Stimulated activated CD8-positive, alpha-beta memory T cell treated with anti-CD3 and anti-CD28 coated beads, Interleukin-4, amount 100 ng/mL, for 4 hours (primary cell): ENCODE measurements around the gene FILIP1.

Experiments
- DNase-seq, 2 donors: peaks; one replicate each; pipeline ENCODE4 v3.0.0-alpha.2; 2020; ENCODE audit warnings: low read depth in 2 of 2, low spot score in 1 of 2

FILIP1 gene

DNA sequence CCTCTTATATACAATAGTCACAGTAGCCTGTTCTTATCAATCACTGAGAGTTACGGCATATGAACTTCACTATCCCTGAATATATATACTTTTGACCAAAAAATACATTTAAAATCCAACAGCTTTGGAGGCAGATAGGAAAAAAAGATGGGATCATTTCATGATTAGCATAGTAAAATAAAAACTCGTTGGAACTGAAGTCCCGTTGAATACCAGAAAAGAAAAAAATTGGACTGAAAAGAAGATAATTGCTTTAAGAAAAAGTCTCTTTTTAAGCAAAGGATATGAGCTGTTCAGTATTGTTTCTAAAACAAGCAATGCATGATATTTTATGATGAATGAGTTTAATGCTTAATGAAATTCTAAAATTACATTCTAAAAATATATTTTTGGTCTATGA, 4.4 kb upstream of the FILIP1 start:
- no peak for DNase-seq

DNA sequence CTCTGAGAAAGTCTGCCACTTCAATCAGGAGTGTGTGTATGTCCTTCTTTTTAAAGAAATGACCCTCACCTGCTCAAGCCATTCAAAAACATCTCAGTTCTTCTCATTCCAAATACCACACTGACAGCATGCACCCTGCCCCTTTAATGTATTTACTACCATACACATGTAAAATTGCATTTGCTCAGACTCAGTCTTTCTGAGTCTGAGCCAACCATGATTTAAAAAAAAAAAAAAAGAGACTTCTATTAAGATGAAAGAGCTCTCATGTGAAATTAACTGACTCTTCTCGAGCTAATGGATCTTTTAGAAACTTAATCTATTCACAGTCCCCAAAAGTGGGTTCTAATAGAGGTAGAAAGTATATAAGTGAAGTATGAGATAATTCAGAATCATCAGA, 1.4 kb upstream of the FILIP1 start:
- no peak for DNase-seq

DNA sequence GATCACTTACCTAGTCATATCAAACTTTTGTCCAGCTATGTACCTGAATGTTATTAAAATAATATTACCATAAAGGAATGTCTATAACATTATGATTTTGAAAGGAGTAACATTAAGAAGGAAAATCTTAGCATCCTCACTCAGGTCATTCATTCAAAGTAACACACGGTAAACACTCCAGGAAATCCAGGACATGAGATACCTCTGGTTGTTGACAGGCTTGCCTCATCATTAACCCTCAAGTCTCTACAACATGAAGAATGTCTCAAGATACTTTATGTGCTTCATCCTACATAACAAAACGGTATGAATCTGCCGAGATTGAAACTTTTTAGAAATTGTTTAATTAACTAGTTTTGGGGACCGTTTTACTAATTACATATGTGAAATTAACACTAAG, 690 bp upstream of the FILIP1 start:
- no peak for DNase-seq

DNA sequence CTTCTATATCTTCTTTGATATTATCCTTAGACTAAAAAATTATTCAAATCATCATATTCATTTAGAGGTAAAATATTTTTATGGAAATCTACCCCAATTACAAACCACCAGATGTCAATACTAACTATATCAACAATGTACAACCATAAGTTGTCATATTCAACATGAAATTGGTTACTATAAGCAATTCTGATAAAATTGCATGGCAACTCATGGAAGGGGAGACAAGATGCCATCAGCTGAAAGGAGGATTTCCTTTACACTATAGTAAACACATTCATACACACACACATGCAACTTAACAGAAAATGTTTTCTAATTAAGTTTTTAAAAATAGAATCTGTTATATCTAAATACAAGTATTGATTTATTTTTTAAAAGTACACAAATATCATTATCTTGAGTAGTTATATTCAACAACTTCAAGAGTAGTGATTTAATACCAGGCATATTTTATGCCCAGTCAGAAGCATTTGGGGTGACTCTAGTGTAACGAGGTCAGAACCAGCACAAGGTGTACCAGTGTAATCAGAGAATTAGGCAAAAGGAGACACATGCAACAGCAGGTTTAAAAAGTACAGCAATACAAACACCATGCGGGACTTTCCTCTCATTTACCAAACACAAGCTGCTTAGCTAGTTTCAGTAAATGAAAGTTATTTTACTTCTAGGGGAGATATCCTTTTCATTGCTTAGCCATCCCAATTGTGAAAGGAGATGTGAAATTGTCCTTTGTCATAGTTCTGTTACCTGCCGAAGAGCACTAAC, 1.0 kb downstream of the FILIP1 start:
- DNase-seq = no peak

DNA sequence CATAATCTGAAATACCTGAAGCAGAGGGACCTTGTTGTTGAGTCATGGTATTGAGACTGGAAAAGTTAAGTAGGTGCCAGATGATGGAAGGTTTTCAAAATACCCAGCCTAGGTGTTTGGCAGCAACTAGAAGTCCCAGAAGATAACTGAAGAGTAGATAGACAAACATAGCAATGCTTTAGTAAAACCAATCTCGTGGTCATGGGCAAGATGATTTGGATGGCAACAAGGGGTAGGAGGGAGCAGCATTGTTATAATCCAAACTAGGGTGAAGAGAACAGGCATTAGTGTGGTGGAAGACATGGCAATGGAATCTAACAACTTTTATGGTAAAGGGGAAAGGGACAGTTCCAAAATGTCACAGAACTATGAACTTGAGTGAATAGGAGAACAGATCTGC, 2.3 kb downstream of the FILIP1 start:
- no peak for DNase-seq

DNA sequence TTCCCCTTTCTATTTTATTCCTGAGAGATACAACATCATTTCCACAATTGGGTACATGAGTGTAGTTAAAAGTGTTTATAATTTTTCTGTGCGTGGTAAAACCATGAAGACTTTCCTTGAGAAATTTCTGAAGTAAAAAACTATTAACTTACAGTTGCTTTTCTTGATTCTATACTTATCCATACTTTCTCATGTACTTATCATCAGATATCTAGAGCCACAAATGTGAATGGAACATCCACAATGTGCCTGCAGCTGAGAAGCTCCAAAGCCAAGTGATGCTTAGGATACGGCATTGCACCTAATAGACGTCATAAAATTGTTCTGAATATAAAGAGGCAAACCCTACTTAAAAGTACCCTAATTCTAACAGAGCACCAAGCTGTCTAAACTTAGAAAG, 2.9 kb downstream of the FILIP1 start:
- no peak for DNase-seq

DNA sequence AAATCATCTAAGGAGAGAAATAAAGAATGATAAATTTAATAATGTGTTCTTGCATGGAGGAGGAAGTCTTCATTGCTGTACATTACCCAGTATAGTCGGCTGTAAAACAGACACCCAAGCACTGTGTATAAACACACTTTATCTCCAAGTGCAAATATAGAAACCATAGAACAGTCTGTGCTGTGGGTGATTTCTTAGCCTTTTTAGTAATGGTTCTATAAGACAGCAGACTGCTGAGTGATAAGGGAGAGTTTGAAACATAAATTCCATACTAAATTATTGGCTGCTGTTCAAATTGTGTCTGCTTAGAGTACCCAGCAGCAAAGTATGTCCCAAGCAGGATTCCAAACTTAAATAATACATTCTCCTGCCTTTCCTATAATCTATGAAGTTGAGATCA, 4.6 kb downstream of the FILIP1 start:
- DNase-seq = no peak

DNA sequence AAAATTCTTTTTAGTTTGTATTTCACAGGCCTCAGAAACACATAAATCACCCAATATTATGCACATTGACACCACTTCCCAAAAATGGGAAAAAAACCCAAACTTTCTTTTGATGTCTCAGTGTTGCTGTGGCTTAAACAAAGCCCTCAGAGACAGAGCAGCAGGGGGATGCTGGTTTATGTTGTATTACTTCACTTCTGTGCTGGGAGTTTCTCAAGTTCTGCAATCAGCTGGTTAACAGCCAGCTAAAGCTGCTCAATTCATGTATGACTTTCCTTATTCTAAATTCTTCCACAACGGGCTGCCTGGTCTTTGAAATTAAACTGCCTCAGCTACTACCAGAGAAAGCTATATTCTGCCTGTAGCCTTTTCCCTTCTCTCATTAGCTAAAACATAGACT, 5.6 kb downstream of the FILIP1 start:
- no peak for DNase-seq

DNA sequence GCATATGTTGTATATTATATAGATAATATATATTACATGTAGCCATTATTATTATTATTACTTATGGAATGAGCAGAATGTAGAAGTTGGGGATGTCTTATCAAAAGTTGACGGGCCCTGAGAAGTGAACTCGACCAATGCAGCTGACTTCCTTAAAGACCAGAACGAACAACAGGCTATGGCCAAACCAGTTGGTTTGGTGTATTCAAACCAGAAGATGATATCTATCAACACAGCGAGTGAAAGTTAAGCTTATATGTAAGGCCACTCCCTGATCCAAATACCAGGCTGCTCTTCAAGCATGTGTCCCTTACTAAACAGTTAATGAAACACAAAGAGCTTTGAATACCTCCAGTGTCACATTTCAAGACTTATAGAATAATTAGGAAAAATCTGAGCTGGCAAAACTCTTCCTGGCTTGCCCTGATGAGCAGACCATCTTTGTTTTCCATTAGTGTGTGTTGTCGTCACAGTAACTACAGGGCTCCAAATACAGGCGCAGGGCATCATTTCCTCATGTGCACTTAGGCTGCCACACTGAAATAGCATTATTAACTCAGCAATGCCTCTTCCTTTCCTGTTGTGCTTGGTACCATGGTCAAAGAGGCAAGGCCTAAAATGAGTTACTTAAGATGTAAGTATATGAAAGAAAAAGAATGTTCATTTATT, 6.6 kb downstream of the FILIP1 start:
- DNase-seq = no peak

DNA sequence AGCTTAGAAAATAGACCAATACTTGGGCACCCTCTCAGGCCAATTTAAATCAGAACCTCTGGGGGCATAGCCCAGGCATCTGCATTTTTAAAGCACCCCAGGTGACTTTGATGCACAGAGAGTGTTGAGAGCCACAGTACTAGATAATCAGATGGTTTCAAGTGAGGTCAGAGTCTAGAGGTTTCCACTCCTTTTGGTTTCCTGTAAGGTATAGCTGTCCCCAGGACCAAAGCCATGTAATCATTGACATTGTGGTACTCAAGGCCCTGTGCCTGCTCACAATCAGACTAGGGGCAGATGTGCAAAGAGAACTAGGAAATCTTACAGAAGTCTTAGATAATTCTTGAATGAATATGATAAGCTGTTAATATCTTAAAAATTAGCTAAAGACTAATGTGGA, 9.1 kb downstream of the FILIP1 start:
- no peak for DNase-seq

DNA sequence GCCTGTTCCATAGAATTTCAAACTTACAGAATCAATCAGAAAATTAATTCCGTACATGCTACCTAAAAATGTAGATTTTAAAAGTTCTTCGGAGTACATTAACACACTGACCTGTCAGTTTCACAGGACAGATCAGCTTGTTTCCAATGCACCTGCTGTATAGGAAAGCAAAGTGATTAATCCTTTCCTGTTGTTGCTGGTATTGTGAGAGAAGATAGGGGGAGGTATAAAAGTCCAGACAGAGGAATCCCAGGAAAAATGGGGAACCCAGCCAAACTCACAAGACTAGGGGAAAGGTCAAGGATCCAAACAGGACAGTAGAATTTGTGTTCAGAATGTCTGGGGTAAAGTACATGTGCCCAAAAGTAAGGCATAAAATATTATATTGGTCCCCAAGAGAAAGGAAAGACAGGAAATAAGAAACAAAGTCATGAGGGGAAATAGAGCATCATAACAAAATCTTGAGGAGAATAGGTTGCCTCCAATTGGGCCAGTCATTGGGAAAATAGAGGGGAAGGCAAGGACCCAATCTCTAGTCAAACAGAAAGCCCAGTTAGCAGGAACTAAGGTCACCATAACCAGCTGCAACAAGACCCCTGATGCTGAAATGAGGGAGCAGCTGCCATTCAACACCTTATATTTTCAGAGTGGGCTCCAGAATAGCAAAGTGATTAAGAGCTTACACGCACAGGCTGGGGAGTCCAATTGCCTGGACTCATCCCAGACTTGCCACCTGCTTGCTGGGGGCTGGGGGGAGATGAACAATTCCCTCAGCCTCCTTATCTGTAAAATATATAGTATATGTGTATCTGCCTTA, 10.3 kb downstream of the FILIP1 start:
- no peak for DNase-seq

DNA sequence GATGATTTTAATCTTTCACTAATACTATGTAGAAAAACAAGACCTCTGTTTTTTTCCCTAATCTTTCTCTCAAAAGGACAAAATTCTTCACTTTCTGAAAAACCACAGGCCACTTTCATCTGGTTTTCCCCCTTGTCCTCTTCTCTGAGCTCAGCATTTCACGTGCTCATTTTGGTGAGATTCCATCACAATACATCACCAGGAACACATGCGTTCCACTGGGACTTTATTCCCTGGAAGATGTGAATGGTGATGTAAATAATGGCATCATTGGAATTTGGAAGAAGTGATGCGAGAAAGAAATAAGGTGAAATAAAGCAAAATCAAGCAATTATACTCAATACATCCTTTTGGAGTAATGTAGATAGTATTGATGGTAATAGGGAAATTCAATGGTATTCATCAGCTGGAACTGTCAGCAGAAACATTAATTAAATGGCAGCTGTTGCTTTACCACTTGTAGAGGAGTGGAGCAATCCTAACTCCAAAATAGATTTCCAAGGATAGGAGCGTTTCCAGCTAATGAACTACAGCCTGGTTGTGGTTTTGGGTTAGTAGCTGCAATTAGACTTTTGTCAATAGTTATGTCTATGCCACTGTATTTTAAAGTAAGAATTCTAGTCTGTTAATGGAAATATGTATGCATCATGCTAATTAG, 11.5 kb downstream of the FILIP1 start:
- no peak for DNase-seq

DNA sequence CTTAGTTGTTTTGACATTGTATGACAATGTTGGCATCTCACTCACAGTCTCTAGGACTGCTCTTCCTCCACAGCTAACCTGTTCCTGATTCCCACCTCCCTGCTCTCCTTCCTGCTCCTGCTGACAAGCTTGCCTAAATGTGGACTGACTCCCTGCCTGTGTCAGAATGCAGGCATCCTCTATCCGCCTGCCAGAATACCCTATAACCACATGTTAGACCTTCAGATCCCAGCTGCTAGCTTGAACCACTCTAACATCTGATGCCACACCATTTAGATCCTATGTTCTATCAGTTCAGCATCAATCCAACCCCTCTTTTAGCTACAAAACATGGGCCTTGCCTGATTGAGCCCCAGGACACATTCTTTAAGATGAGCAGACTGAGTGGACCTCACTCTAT, 12.2 kb downstream of the FILIP1 start:
- no peak for DNase-seq

DNA sequence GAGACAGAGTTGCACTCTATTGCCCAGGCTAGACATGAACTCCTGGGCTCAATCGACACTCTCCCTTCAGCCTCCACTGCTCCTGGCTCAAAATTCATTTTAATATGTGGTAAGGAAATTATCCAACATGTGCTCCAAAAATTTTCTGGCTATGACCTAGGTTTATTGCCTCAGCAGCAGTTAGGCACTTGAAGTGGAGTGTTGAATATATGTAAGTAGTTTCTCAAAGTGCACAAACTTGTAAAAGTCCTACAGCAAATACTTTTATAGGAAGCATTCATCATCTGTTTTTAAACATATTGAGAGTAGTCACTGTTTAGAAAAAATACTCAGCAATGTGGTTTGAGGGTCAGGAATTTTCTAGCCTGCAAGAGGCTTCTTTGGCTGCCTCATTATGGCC, 13.2 kb downstream of the FILIP1 start:
- DNase-seq = no peak

DNA sequence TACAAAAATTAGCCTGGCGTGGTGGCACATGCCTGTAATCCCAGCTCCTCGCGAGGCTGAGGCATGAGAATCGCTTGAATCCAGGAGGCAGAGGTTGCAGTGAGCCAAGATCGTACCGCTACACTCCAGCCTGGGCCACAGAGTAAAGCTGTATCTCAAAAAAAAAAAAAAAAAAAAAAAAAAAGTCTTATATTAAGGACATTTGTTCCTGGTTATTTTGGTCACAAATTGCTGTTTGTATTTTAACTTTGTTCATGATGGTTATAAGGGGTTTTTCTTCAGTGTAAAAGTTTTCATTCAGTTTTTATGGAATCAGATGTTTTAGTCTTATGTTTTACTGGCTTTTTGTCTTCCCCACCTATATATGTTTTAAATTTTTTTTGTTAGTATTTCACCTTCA, 13.9 kb downstream of the FILIP1 start:
- no peak for DNase-seq

DNA sequence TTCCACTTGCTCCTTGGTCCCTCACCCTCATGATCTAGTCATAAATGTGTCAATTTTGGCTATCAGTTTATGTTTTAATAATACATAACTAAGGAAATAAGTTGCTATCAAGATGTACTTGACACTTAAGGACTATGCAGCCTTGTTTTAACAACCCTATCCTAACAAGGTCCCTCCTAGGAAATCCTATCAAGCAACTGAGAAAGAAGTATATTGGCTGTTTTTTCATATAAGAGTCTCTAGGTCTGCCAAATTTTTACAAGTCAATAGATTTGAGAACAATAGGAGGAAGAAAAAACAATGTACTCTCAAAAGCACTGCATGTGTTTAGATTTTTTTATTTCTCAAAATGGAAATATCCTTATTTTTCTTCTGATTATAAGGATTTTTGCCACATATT, 14.7 kb downstream of the FILIP1 start:
- DNase-seq = no peak

DNA sequence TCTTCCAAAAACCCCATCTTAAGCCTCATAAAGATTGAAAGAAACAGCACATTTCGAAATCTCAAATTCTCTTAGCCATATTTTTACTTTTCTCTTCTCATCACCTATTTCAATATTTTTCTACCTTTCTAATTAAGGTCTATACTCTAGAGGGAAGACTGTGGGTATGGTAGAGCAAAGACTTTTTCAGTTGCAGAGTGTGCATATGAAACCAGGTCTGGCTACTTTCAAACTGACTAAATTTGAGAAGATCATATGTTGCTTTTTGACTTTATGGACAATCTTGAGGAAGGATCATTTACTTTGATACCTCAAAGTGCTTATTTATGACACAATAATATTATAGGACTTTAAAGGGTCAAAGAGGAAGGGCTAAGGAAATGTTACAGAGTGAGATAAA, 20.7 kb downstream of the FILIP1 start:
- no peak for DNase-seq

DNA sequence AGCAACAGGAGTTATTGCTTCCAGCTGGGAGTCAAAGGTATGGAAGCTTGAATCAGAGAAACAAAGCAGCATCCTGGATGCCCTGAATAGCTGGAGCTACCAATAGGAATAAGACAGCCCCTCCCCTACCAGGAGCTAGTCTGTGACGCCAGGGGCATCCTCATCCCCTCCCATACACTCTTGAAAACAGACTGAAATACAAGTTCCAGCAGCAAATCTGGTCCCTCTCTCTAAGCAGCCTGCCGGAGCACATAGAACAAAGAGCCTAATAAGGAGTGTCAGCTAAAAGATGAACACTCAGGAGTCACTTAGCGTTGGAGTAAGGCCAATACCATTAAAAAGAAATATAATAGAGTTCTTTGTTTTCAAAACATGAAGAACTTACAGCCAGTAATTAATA, 25.6 kb downstream of the FILIP1 start:
- no peak for DNase-seq

DNA sequence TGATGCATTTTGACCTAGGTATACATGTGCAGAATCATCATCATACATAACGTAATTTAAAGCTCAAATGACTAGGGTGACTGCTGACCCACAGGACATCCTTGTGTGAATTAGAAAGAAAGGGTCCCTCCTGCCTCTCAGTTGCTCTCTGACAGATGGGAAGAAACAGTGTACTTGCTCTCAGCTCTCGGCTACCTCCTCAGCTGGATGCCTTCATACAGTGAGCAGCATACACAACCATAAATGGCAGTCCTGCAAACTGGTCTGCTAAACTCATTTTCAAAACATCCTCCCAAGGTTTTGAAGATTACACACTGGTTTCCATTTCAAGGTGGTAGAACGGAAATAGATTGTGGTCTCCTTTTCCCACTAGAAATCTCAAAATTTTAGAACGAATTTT, 26.3 kb downstream of the FILIP1 start:
- DNase-seq = no peak

DNA sequence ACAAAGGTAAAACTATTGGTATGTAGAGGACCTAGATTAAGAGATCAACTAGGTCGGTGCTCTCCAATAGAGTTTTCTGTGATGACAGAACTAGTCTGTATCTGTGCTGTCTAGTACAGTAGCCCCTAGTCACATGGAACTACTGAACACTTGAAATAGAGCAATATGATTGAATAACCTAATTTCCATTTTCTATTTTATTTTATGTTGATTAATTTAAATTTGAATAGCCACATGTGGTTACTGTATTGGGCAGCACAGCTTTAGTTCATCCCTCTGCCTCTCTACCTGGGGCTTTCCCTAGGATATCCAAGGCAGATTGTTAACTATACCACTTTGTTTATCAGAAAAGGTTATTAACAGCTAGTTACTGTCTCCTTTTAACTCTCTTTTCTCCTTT, 27.0 kb downstream of the FILIP1 start:
- DNase-seq = no peak

DNA sequence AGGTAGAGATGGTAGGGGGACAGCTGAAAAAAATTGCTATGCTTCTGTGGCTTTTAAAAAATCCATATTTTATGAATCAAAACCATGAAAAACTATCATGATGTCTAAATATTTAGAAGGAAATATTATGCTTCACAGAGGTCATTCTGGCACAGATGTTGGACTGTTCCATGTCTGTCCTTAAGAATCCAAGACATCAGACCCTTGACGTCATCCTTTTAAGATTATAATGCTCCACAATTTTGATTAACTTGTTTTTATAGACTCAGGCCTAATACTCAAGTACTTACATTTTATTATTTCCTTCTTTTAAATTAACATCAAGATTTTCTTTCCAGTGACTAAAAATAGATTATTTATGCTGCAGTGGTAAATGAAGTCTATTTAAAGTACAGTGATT, 29.7 kb downstream of the FILIP1 start:
- DNase-seq = no peak

DNA sequence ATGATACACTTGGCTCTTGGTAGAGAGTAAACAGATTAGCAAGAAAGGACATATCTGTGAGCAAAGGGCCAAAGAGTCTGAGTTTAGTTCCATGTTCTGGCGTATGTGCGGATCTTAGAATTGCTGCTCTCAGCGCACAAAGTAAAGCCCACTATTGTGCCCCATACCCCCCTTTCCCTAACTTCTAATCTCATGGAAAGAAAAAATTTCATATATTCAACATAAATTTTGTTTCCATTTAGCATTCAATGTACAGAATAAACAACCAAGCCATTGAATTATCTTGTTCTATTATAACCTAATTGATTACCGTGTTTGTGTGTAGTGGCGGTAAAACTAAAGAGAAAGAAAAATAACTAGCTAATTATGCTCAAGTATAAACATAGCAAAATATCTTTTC, 30.5 kb downstream of the FILIP1 start:
- no peak for DNase-seq
